HUES64 (cell line): ENCODE results near the gene DCPS.

Experiments
- H3K27ac ChIP-seq: 2 replicates; pipeline ENCODE4 v1.7.0; 2013; ENCODE audit warnings: low read depth, low read length, inconsistent platforms
- H3K27me3 ChIP-seq: 2 replicates; pipeline ENCODE4 v1.6.1; 2013; ENCODE audit warnings: mild to moderate bottlenecking, low read length; ENCODE audit not compliant: insufficient read depth
- H3K36me3 ChIP-seq: 2 replicates; pipeline ENCODE4 v1.6.1; 2013; ENCODE audit warnings: mild to moderate bottlenecking, low read length; ENCODE audit not compliant: insufficient read depth
- H3K4me1 ChIP-seq: 2 replicates; pipeline ENCODE4 v1.6.1; 2013; ENCODE audit warnings: mild to moderate bottlenecking, low read length, moderate library complexity; ENCODE audit not compliant: insufficient read depth
- H3K4me3 ChIP-seq: 2 replicates; pipeline ENCODE4 v1.5.1; 2013; ENCODE audit warnings: mild to moderate bottlenecking, low read length, moderate library complexity
- H3K9ac ChIP-seq: 2 replicates; pipeline ENCODE4 v1.6.1; 2013; ENCODE audit warnings: mild to moderate bottlenecking, low read depth, low read length
- H3K9me3 ChIP-seq: 2 replicates; pipeline ENCODE4 v1.6.1; 2013; ENCODE audit warnings: low read depth, low read length; ENCODE audit not compliant: insufficient read depth
- WGBS: fragments of 150-250, 120-280 bp; methylation state at CpG from one replicate; pipeline ENCODE4 v1.1.7; 2013; ENCODE audit warnings: missing lambda C conversion rate; 5-methylcytosine and 5-hydroxymethylcytosine counted together

DCPS gene

GRCh38 chr11:126337474-126338241 is 33.8 kb downstream of the DCPS start:
- H3K27ac ChIP-seq, result no peak overlapping the region
- peaks cover 34% of the 10 kb centered on the region for H3K36me3 ChIP-seq
- no peaks in the 10 kb centered on the region; the same call in 1 of the 2 replicates for H3K4me1 ChIP-seq
- H3K4me3 ChIP-seq, result no peak overlapping the region
- no peaks in the 10 kb centered on the region for H3K9me3 ChIP-seq
- 94% methylated on average over 15 of the region's 15 CpGs for WGBS
- H3K27me3 ChIP-seq, result no peaks in the 10 kb centered on the region
- H3K9ac ChIP-seq, result no peak overlapping the region

- Histone ChIP-seq H3K9ac (no peak overlapping the region), H3K27ac (no peak overlapping the region), H3K27me3 (no peaks in the 10 kb centered on the region), H3K4me1 (no peaks in the 10 kb centered on the region; the same call in 1 of the 2 replicates), H3K9me3 (no peaks in the 10 kb centered on the region), H3K36me3 (peaks cover 35% of the 10 kb centered on the region), H3K4me3 (no peak overlapping the region)
- WGBS, result 91% methylated on average over 7 of the region's 7 CpGs
These were observed 34.6 kb downstream of the DCPS start for GRCh38 chr11:126338346-126339055.

- no peaks in the 10 kb centered on the region for H3K9me3 ChIP-seq
- peaks cover 42% of the 10 kb centered on the region for H3K36me3 ChIP-seq
- H3K4me3 ChIP-seq, result no peak overlapping the region
- WGBS, result 91% methylated on average over 15 of the region's 15 CpGs
- no peak overlapping the region for H3K27ac ChIP-seq
- H3K9ac ChIP-seq, result no peak overlapping the region
- no peaks in the 10 kb centered on the region; the same call in 1 of the 2 replicates for H3K4me1 ChIP-seq
- H3K27me3 ChIP-seq, result no peaks in the 10 kb centered on the region
These were observed 35.4 kb downstream of the DCPS start for GRCh38 chr11:126339073-126339862.

GRCh38 chr11:126339863-126340434 is 36.1 kb downstream of the DCPS start:
- H3K4me1 ChIP-seq, result peaks cover 5% of the 10 kb centered on the region
- peaks cover 45% of the 10 kb centered on the region for H3K36me3 ChIP-seq
- H3K27me3 ChIP-seq, result no peaks in the 10 kb centered on the region
- H3K27ac ChIP-seq, result no peak overlapping the region
- H3K9ac ChIP-seq, result no peak overlapping the region
- 83% methylated on average over 11 of the region's 11 CpGs for WGBS
- H3K4me3 ChIP-seq, result no peak overlapping the region
- no peaks in the 10 kb centered on the region for H3K9me3 ChIP-seq

- no peaks in the 10 kb centered on the region for H3K9me3 ChIP-seq
- no peak overlapping the region for H3K9ac ChIP-seq
- H3K36me3 ChIP-seq, result peaks cover 46% of the 10 kb centered on the region
- H3K27ac ChIP-seq, result no peak overlapping the region
- 90% methylated on average over 7 of the region's 7 CpGs for WGBS
- H3K27me3 ChIP-seq, result no peaks in the 10 kb centered on the region
- no peak overlapping the region for H3K4me3 ChIP-seq
- H3K4me1 ChIP-seq, result peaks cover 11% of the 10 kb centered on the region
These were observed 37.2 kb downstream of the DCPS start for GRCh38 chr11:126340960-126341606.

- no peak overlapping the region for H3K27ac ChIP-seq
- H3K4me3 ChIP-seq, result no peak overlapping the region
- peaks cover 18% of the 10 kb centered on the region for H3K4me1 ChIP-seq
- no peak overlapping the region for H3K9ac ChIP-seq
- no peaks in the 10 kb centered on the region for H3K27me3 ChIP-seq
- 88% methylated on average over 3 of the region's 3 CpGs for WGBS
- H3K36me3 ChIP-seq, result peaks cover 46% of the 10 kb centered on the region
- no peaks in the 10 kb centered on the region for H3K9me3 ChIP-seq
These were observed 37.9 kb downstream of the DCPS start for GRCh38 chr11:126341760-126342161.

GRCh38 chr11:126343051-126343450 is 39.2 kb downstream of the DCPS start:
- 94% methylated on average over 16 of the region's 16 CpGs for WGBS
- Histone ChIP-seq H3K27me3 (no peaks in the 10 kb centered on the region), H3K4me1 (peaks cover 22% of the 10 kb centered on the region), H3K9ac (no peak overlapping the region), H3K9me3 (no peaks in the 10 kb centered on the region), H3K36me3 (peaks cover 44% of the 10 kb centered on the region), H3K27ac (no peak overlapping the region), H3K4me3 (no peak overlapping the region)

GRCh38 chr11:126344141-126345080 is 40.6 kb downstream of the DCPS start:
- 86% methylated on average over 11 of the region's 11 CpGs for WGBS
- no peak overlapping the region for H3K27ac ChIP-seq
- no peak overlapping the region for H3K9ac ChIP-seq
- H3K36me3 ChIP-seq, result peaks cover 31% of the 10 kb centered on the region
- H3K9me3 ChIP-seq, result no peaks in the 10 kb centered on the region
- no peak overlapping the region for H3K4me3 ChIP-seq
- no peaks in the 10 kb centered on the region for H3K27me3 ChIP-seq
- H3K4me1 ChIP-seq, result peaks cover 27% of the 10 kb centered on the region

- Histone ChIP-seq H3K4me3 (no peak overlapping the region), H3K27me3 (no peaks in the 10 kb centered on the region), H3K36me3 (peaks cover 30% of the 10 kb centered on the region), H3K4me1 (peaks cover 33% of the 10 kb centered on the region), H3K27ac (no peak overlapping the region), H3K9ac (no peak overlapping the region), H3K9me3 (no peaks in the 10 kb centered on the region)
- 90% methylated on average over 16 of the region's 16 CpGs for WGBS
These were observed 41.4 kb downstream of the DCPS start for GRCh38 chr11:126345283-126345682.
